ENCODE data around the gene NIPBL.

The NIPBL gene

DNA sequence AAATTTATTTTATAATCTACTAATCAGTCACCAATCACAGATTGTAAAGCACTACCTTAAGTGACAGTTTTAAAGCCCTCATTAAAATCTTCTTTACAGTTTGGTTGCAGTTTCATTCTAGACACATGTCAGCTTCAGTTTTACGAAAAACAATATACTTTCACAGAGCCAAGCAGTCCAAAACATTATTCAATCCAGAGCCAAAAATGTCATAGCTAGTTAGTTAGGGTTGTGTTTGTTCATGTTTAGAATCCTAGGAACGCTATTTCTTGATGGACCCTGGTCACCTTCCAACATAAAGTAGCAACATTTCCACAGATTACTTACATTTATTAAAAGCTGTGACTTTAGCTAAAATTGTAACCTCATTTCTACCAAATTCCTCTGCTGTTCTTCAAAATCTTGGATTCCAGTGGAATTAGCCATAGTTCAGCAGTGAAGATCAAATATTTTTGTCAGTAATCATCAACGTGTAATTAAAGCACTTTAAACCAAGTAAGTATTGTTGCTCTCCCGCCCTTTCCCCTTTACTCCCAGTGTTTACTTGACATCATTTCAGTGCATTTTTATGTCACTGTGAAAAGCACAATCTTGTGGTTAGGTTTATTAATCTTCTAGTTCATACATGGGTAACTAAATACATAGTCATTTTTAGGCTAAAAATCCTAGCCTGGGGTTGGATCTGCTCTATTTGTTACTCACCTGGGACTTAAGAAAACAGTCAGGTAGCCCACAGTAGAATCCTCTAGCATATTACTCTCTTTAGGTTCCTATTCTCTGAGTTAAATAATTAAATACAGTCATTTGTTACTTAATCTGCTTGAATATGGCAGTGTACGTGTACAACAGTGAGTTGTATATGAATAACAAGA is 74.3 kb downstream of the NIPBL start:
- FAIRE-seq (peak; percentile 40), DNase-seq (ENCODE audit: insufficient read length, low spot score) (no peak)
- TF ChIP-seq POLR2AphosphoS5 (IDR thresholded peaks at IDR 0.05; ENCODE audit: low read depth, low read length) (no peak), TAF1 (IDR thresholded peaks at IDR 0.05; ENCODE audit: low read depth, low read length) (no peak), POU2F2 (IDR thresholded peaks at IDR 0.05; ENCODE audit: low read depth, low read length) (no peak), PAX5 (IDR thresholded peaks at IDR 0.05; ENCODE audit: insufficient read depth, low read length, severe bottlenecking) (no peak), POLR2A (IDR thresholded peaks at IDR 0.05; ENCODE audit: low read depth, low read length) (no peak), SPI1 (IDR thresholded peaks at IDR 0.05; ENCODE audit: low read depth, low read length) (no peak)

DNA sequence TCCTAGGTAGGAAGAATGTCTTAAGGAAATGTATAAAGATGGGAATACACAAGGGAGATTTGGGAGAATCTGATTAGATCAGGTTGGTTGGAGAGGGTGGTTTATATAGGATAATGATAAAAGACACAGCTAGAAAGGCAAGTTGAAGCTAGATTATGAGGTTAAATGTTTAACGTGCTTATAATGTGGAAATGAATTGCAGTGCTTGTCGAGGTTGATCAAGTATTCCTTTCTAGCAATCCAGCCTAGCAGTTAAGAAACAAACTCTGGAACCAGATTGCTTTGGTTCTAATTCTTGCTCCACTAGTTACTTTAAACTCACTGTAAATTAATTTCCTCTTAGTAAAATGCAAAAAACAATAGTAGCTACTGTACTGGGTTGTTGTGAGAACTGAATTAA is 76.5 kb downstream of the NIPBL start:
- no peak for FAIRE-seq
- DNase-seq (ENCODE audit: insufficient read length, low spot score) = no peak
- no peak for TF ChIP-seq SPI1 (IDR thresholded peaks at IDR 0.05; ENCODE audit: low read depth, low read length)
- TF ChIP-seq PAX5 (IDR thresholded peaks at IDR 0.05; ENCODE audit: insufficient read depth, low read length, severe bottlenecking) = no peak
- no peak for TF ChIP-seq POLR2A (IDR thresholded peaks at IDR 0.05; ENCODE audit: low read depth, low read length)
- no peak for TF ChIP-seq POU2F2 (IDR thresholded peaks at IDR 0.05; ENCODE audit: low read depth, low read length)
- no peak for TF ChIP-seq POLR2AphosphoS5 (IDR thresholded peaks at IDR 0.05; ENCODE audit: low read depth, low read length)
- no peak for TF ChIP-seq TAF1 (IDR thresholded peaks at IDR 0.05; ENCODE audit: low read depth, low read length)

DNA sequence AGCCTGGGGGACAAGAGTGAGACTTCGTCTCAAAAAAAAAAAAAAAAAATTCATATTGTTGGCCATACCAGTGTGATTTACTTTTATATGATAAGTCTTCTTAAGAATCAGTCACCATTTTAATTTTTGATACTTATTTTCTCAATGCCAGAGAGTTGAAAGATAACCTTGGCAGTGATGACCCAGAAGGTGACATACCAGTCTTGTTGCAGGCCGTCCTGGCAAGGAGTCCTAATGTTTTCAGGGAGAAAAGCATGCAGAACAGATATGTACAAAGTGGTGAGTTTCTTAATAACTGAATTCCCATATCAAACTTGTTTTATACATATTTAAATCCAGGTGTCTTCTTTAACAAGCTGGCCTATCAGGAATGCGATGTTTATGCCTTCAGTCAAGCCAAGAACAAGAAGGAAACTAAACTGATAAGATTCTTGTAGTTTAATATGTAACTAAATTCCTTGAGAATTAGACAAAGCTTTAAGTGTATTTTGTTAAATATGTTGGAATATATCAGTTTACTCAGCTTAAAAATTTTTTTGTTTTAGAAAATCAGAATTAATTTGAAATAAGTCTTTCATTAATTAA is 81.5 kb downstream of the NIPBL start:
- FAIRE-seq (no peak), DNase-seq (ENCODE audit: insufficient read length, low spot score) (no peak)
- TF ChIP-seq POU2F2 (IDR thresholded peaks at IDR 0.05; ENCODE audit: low read depth, low read length) (no peak), SPI1 (IDR thresholded peaks at IDR 0.05; ENCODE audit: low read depth, low read length) (no peak), TAF1 (IDR thresholded peaks at IDR 0.05; ENCODE audit: low read depth, low read length) (no peak), POLR2A (IDR thresholded peaks at IDR 0.05; ENCODE audit: low read depth, low read length) (no peak), POLR2AphosphoS5 (IDR thresholded peaks at IDR 0.05; ENCODE audit: low read depth, low read length) (no peak), PAX5 (IDR thresholded peaks at IDR 0.05; ENCODE audit: insufficient read depth, low read length, severe bottlenecking) (no peak)

DNA sequence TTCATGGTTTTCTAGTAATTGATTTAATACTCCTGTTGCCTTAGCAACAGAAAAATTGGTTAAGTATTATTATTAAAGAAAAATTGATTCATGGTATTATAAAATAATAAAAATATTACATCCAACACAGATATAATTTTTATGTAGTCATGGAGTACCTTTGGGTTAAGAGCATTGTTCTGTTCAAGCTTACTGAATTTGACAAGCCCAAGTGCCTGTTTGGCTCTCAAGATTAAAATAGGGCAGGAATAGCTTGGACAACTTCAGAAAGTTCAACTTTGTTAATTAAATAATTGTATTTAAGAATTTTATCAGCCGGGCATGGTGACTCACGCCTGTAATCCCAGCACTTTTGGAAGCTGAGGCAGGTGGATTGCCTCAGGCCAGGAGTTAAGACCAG is 82.0 kb downstream of the NIPBL start:
- FAIRE-seq (no peak), DNase-seq (ENCODE audit: insufficient read length, low spot score) (no peak)
- TF ChIP-seq SPI1 (IDR thresholded peaks at IDR 0.05; ENCODE audit: low read depth, low read length) = no peak
- no peak for TF ChIP-seq POLR2AphosphoS5 (IDR thresholded peaks at IDR 0.05; ENCODE audit: low read depth, low read length)
- TF ChIP-seq TAF1 (IDR thresholded peaks at IDR 0.05; ENCODE audit: low read depth, low read length) = no peak
- TF ChIP-seq PAX5 (IDR thresholded peaks at IDR 0.05; ENCODE audit: insufficient read depth, low read length, severe bottlenecking) = no peak
- no peak for TF ChIP-seq POU2F2 (IDR thresholded peaks at IDR 0.05; ENCODE audit: low read depth, low read length)
- TF ChIP-seq POLR2A (IDR thresholded peaks at IDR 0.05; ENCODE audit: low read depth, low read length) = no peak

DNA sequence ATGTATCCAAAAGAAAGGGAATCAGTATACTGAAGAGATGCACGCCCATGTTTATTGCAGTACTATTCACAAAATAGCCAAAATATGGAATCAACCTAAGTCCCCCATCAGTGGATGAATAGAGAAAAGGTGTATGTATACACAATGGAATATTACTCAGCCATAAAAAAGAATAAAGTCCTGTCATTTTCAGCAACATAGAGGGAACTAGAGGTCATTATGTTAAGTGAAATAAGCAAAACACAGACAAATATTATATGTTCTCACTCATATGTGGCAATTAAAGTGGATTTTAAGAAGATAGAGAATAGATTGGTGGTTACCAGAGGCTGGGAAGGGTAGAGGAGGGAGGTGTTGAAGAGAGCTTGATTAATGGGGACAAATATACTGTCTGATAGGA is 88.6 kb downstream of the NIPBL start:
- no peak for TF ChIP-seq PAX5 (IDR thresholded peaks at IDR 0.05; ENCODE audit: insufficient read depth, low read length, severe bottlenecking)
- TF ChIP-seq POLR2AphosphoS5 (IDR thresholded peaks at IDR 0.05; ENCODE audit: low read depth, low read length) = no peak
- TF ChIP-seq SPI1 (IDR thresholded peaks at IDR 0.05; ENCODE audit: low read depth, low read length) = no peak
- TF ChIP-seq POU2F2 (IDR thresholded peaks at IDR 0.05; ENCODE audit: low read depth, low read length) = no peak
- TF ChIP-seq POLR2A (IDR thresholded peaks at IDR 0.05; ENCODE audit: low read depth, low read length) = no peak
- TF ChIP-seq TAF1 (IDR thresholded peaks at IDR 0.05; ENCODE audit: low read depth, low read length) = no peak
- FAIRE-seq = no peak
- DNase-seq (ENCODE audit: insufficient read length, low spot score) = no peak

DNA sequence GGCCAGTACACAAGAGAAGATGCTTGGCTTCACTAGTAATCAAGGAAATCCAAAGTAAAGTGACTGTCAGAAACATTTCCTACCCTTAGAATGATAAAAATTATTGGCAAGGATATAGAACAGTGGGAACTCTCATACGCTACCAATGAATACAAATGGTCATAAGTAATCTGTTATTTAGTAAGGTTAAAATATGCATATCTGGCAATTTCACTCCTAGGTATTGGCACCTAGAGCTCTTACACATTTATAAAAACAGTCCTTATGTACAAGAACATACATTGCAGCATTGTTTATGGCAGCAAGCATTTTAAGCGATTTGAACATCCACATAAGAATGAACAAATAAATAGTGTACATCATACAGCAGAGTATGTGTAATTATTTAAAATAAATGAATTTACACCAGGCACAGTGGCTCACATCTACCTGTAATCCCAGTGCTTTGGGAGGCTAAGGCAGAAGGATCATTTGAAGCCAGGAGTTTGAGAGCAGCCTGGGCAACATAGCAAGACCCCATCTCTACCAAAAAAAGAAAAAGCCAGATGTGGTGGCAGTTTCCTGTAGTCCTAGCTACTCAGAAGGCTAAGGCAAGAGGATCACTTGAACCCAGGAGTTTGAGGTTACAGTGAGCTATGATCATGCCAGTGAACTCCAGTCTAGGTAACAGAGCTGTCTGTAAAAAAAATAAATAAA is 93.3 kb downstream of the NIPBL start:
- TF ChIP-seq TAF1 (IDR thresholded peaks at IDR 0.05; ENCODE audit: low read depth, low read length) (no peak), SPI1 (IDR thresholded peaks at IDR 0.05; ENCODE audit: low read depth, low read length) (no peak)
- no peak for DNase-seq (ENCODE audit: insufficient read length, low spot score)
- no peak for FAIRE-seq

DNA sequence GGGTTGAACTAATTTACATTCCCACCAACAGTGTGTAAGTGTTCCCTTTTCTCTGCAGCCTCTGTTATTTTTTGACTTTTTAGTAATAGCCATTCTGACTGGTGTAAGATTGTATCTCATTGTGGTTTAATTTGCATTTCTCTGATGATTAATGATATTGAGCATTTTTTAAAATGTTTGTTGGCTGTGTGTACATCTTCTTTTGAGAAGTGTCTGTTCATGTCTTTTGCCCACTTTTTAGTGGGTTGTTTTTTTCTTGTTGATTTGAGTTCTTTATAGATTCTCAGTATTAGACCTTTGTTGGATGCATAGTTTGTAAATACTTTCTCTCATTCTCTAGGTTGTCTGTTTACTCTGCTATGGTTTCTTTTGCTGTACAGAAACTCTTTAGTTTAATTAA is 101.6 kb downstream of the NIPBL start:
- FAIRE-seq (no peak), DNase-seq (ENCODE audit: insufficient read length, low spot score) (no peak)
- TF ChIP-seq POU2F2 (IDR thresholded peaks at IDR 0.05; ENCODE audit: low read depth, low read length) (no peak), PAX5 (IDR thresholded peaks at IDR 0.05; ENCODE audit: insufficient read depth, low read length, severe bottlenecking) (no peak), POLR2AphosphoS5 (IDR thresholded peaks at IDR 0.05; ENCODE audit: low read depth, low read length) (no peak), SPI1 (IDR thresholded peaks at IDR 0.05; ENCODE audit: low read depth, low read length) (no peak), POLR2A (IDR thresholded peaks at IDR 0.05; ENCODE audit: low read depth, low read length) (no peak), TAF1 (IDR thresholded peaks at IDR 0.05; ENCODE audit: low read depth, low read length) (no peak)

DNA sequence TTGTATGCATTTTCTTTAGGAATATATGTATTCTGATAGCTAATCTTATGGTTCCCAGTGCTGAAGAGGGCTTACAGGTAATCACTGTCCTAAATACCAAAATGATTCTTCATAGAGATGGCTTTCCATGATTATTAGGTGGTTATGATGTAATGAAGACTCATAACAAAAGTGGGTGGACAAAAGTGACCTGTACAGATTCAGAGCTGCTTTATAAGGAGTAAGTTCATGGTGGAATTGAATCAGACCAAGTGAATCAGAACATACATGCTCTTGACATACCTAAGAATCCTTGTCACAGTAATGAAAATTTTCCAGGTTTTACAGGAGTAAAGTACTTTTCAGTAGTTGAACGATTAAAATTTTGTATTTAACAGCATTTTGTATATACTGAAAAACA is 105.6 kb downstream of the NIPBL start:
- DNase-seq (ENCODE audit: insufficient read length, low spot score) (no peak), FAIRE-seq (no peak)
- TF ChIP-seq TAF1 (IDR thresholded peaks at IDR 0.05; ENCODE audit: low read depth, low read length) = no peak
- TF ChIP-seq POLR2A (IDR thresholded peaks at IDR 0.05; ENCODE audit: low read depth, low read length) = no peak
- TF ChIP-seq POLR2AphosphoS5 (IDR thresholded peaks at IDR 0.05; ENCODE audit: low read depth, low read length) = no peak
- TF ChIP-seq PAX5 (IDR thresholded peaks at IDR 0.05; ENCODE audit: insufficient read depth, low read length, severe bottlenecking) = no peak
- no peak for TF ChIP-seq SPI1 (IDR thresholded peaks at IDR 0.05; ENCODE audit: low read depth, low read length)
- TF ChIP-seq POU2F2 (IDR thresholded peaks at IDR 0.05; ENCODE audit: low read depth, low read length) = no peak

DNA sequence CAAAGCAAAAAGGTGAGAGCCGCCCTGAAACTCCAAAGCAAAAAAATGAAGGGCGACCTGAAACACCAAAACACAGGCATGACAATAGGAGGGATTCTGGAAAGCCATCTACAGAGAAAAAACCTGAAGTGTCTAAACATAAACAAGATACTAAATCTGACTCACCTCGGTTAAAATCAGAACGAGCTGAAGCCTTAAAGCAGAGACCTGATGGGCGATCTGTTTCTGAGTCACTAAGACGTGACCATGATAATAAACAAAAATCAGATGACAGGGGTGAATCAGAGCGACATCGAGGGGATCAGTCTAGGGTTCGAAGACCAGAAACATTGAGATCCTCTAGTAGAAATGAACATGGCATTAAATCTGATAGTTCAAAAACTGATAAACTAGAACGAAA is 108.8 kb downstream of the NIPBL start:
- DNase-seq (ENCODE audit: insufficient read length, low spot score) = no peak

More for the DNA sequence above, 108.8 kb downstream of the NIPBL start:
- no peak for FAIRE-seq
- TF ChIP-seq POU2F2 (IDR thresholded peaks at IDR 0.05; ENCODE audit: low read depth, low read length) = no peak
- no peak for TF ChIP-seq PAX5 (IDR thresholded peaks at IDR 0.05; ENCODE audit: insufficient read depth, low read length, severe bottlenecking)
- no peak for TF ChIP-seq POLR2A (IDR thresholded peaks at IDR 0.05; ENCODE audit: low read depth, low read length)
- no peak for TF ChIP-seq TAF1 (IDR thresholded peaks at IDR 0.05; ENCODE audit: low read depth, low read length)
- no peak for TF ChIP-seq SPI1 (IDR thresholded peaks at IDR 0.05; ENCODE audit: low read depth, low read length)
- no peak for TF ChIP-seq POLR2AphosphoS5 (IDR thresholded peaks at IDR 0.05; ENCODE audit: low read depth, low read length)
